Peyer's patch (tissue), 4 donors: ENCODE measurements around the gene ZNF562. TPM values are rescaled to one million over a fixed set of nuclear protein-coding genes. Genes with fewer than 3 reads are reported as not detected.
A peak's percentile ranks its signal among the peaks of the same experiment; 100 is the strongest.
"Not testable (repeated sequence)": the region's sequence is repeated elsewhere in the genome, so short reads cannot be mapped to it uniquely, and the experiment has no call there.

Source experiments
- DNase-seq, 3 donors: peaks; one replicate each; pipeline ENCODE4 v3.0.0-alpha.2; 2017 to 2019
- H3K27ac ChIP-seq, 4 donors: fragments of 200-600 bp; sonication (generic); one replicate each; pipeline ENCODE4 v1.5.1; 2016 to 2019
- H3K27me3 ChIP-seq, 2 donors: fragments of 200-600 bp; sonication (generic); one replicate each; pipeline ENCODE4 v1.5.1; 2019
- H3K36me3 ChIP-seq, 3 donors: fragments of 200-600 bp; sonication (generic); one replicate each; pipeline ENCODE4 v1.5.1; 2016 to 2019
- H3K4me1 ChIP-seq, 4 donors: fragments of 200-600 bp; sonication (generic); one replicate each; pipeline ENCODE4 v1.5.1; 2016 to 2019
- H3K4me3 ChIP-seq, 4 donors: fragments of 200-600 bp; sonication (generic); 1 replicate in 3 of 4; 2 replicates in 1 of 4; pipeline ENCODE4 v1.5.1; 2016 to 2019; ENCODE audit warnings: mild to moderate bottlenecking in 1 of 4
- H3K9me3 ChIP-seq, 4 donors: fragments of 200-600 bp; sonication (generic); one replicate each; pipeline ENCODE4 v1.5.1; 2016 to 2019; ENCODE audit warnings: mild to moderate bottlenecking in 1 of 4
- CTCF ChIP-seq, 6 experiments: fragments of 450-650 bp in 4 of 6; fragments of 200-600 bp in 2 of 6; sonication (generic) in 1 of 6; IDR thresholded peaks; one replicate each; pipeline ENCODE4 v1.5.1; 2017 to 2019; ENCODE audit warnings: antibody characterized with exemption in 6 of 6, mild to moderate bottlenecking in 3 of 6, moderate library complexity in 1 of 6
- POLR2A ChIP-seq, 2 donors: fragments of 450-650 bp; IDR thresholded peaks; one replicate each; pipeline ENCODE4 v1.5.1; 2017; ENCODE audit warnings: antibody characterized with exemption in 2 of 2, mild to moderate bottlenecking in 2 of 2, moderate library complexity in 2 of 2
- total RNA-seq, 4 donors: library from RNA; depleted of rRNA; stranded (reverse); fragments of >200 nt; gene quantifications; one replicate each; pipeline ENCODE4 v1.1.0, GENCODE V29; 2016

The ZNF562 gene
- total RNA-seq, 4 donors from 2014 or later = 14.9 to 38.8 (median 25.9) TPM

GRCh38 chr19:9709305-9709704, 34.4 kb upstream of the ZNF562 start:
- DNase-seq = no peak
- peak overlapping the region in 1 of 4 donors; percentile 52 for H3K27ac ChIP-seq
- TF ChIP-seq POLR2A (IDR thresholded peaks at IDR 0.05) (no peak), CTCF (IDR thresholded peaks at IDR 0.05) (no peak)

GRCh38 chr19:9705836-9706235, 30.9 kb upstream of the ZNF562 start:
- H3K27ac ChIP-seq = no peak overlapping the region
- H3K4me3 ChIP-seq = no peak overlapping the region
- no peaks in the 10 kb centered on the region for H3K36me3 ChIP-seq
- no peak for DNase-seq
- no peaks in the 10 kb centered on the region for H3K27me3 ChIP-seq
- TF ChIP-seq CTCF (IDR thresholded peaks at IDR 0.05) (no peak), POLR2A (IDR thresholded peaks at IDR 0.05) (no peak)
- H3K4me1 ChIP-seq = no peaks in the 10 kb centered on the region
- H3K9me3 ChIP-seq = no peaks in the 10 kb centered on the region

More at GRCh38 chr19:9709305-9709704, 34.4 kb upstream of the ZNF562 start:
- H3K4me1 ChIP-seq = no peaks in the 10 kb centered on the region
- H3K4me3 ChIP-seq = no peak overlapping the region
- H3K9me3 ChIP-seq = peaks cover 0 to 4% (median 2%) of the 10 kb centered on the region in 4 donors
- no peaks in the 10 kb centered on the region for H3K27me3 ChIP-seq
- H3K36me3 ChIP-seq = no peaks in the 10 kb centered on the region

GRCh38 chr19:9702186-9702585, 27.3 kb upstream of the ZNF562 start:
- TF ChIP-seq CTCF (IDR thresholded peaks at IDR 0.05) (no peak), POLR2A (IDR thresholded peaks at IDR 0.05) (no peak)
- no peak overlapping the region for H3K4me3 ChIP-seq

GRCh38 chr19:9700229-9700981, 25.5 kb upstream of the ZNF562 start:
- Histone ChIP-seq H3K36me3 (no peaks in the 10 kb centered on the region), H3K27ac (no peak overlapping the region), H3K4me3 (no peak overlapping the region), H3K9me3 (no peaks in the 10 kb centered on the region), H3K4me1 (no peaks in the 10 kb centered on the region), H3K27me3 (no peaks in the 10 kb centered on the region)
- DNase-seq = no peak
- no peak for TF ChIP-seq POLR2A (IDR thresholded peaks at IDR 0.05)
- TF ChIP-seq CTCF (IDR thresholded peaks at IDR 0.05) = no peak

More at GRCh38 chr19:9702186-9702585, 27.3 kb upstream of the ZNF562 start:
- no peak overlapping the region for H3K27ac ChIP-seq
- no peaks in the 10 kb centered on the region for H3K9me3 ChIP-seq
- H3K36me3 ChIP-seq = no peaks in the 10 kb centered on the region
- DNase-seq = no peak
- no peaks in the 10 kb centered on the region for H3K27me3 ChIP-seq
- H3K4me1 ChIP-seq = no peaks in the 10 kb centered on the region

GRCh38 chr19:9690301-9690700, 15.4 kb upstream of the ZNF562 start:
- DNase-seq, H3K9me3 ChIP-seq, H3K36me3 ChIP-seq, H3K4me1 ChIP-seq, H3K27me3 ChIP-seq, H3K27ac ChIP-seq, H3K4me3 ChIP-seq: not testable (repeated sequence)

GRCh38 chr19:9679996-9680395, 5.1 kb upstream of the ZNF562 start:
- H3K4me3 ChIP-seq, DNase-seq, H3K27me3 ChIP-seq, H3K27ac ChIP-seq, H3K9me3 ChIP-seq, H3K36me3 ChIP-seq, H3K4me1 ChIP-seq: not testable (repeated sequence)

- not testable (repeated sequence) for H3K4me1 ChIP-seq
Measured at GRCh38 chr19:9675358-9675901, 530 bp upstream of the ZNF562 start.

More at GRCh38 chr19:9675358-9675901, 530 bp upstream of the ZNF562 start:
- H3K9me3 ChIP-seq = peaks cover 0 to 25% (median 0%) of the 10 kb centered on the region in 4 donors
- H3K4me3 ChIP-seq = peak overlapping the region; percentile 56 to 89 (median 67)
- H3K27me3 ChIP-seq = not testable (repeated sequence)
- DNase-seq = peak in 1 of 3 donors; percentile 19
- H3K36me3 ChIP-seq = peaks cover 0 to 27% (median 0%) of the 10 kb centered on the region in 3 donors
- peak overlapping the region; percentile 81 to 93 (median 86) for H3K27ac ChIP-seq
